Peyer's patch (tissue), 4 donors: Measurements from ENCODE around the gene TMEM186.

Source experiments
- CTCF ChIP-seq, 6 experiments: fragments of 450-650 bp in 4 of 6; fragments of 200-600 bp in 2 of 6; sonication (generic) in 1 of 6; IDR thresholded peaks; one replicate each; pipeline ENCODE4 v1.5.1; 2017 to 2019; ENCODE audit warnings: antibody characterized with exemption in 6 of 6, mild to moderate bottlenecking in 3 of 6, moderate library complexity in 1 of 6
- POLR2A ChIP-seq, 2 donors: fragments of 450-650 bp; IDR thresholded peaks; one replicate each; pipeline ENCODE4 v1.5.1; 2017; ENCODE audit warnings: antibody characterized with exemption in 2 of 2, mild to moderate bottlenecking in 2 of 2, moderate library complexity in 2 of 2

GRCh38 chr16:8816967-8817655 lies 19.7 kb upstream of the TMEM186 start:
- TF ChIP-seq CTCF (IDR thresholded peaks at IDR 0.05) (no peak), POLR2A (IDR thresholded peaks at IDR 0.05) (no peak)
